ENCODE results near the gene DKC1.
"Not testable (repeated sequence)": the region's sequence is repeated elsewhere in the genome, so short reads cannot be mapped to it uniquely, and the experiment has no call there.

The DKC1 gene

GRCh38 chrX:154793084-154793795 is 30.6 kb downstream of the DKC1 start:
- DNase-seq = no peak

GRCh38 chrX:154795016-154795415 is 32.4 kb downstream of the DKC1 start:
- DNase-seq = no peak

GRCh38 chrX:154797006-154797405 is 34.3 kb downstream of the DKC1 start:
- DNase-seq = no peak

GRCh38 chrX:154799556-154800348 is 37.1 kb downstream of the DKC1 start:
- no peak for DNase-seq

GRCh38 chrX:154800478-154801210 is 38.0 kb downstream of the DKC1 start:
- no peak for DNase-seq

- DNase-seq = no peak
Measured at GRCh38 chrX:154802947-154803346, 40.3 kb downstream of the DKC1 start.

GRCh38 chrX:154804261-154804956 is 41.7 kb downstream of the DKC1 start:
- DNase-seq = no peak

GRCh38 chrX:154804957-154805695 is 42.5 kb downstream of the DKC1 start, which contains the start of gene MPP1:
Gene MPP1 (minus strand): TSS chrX:154805485. CDS start chrX:154805373, 112 bp downstream.
- DNase-seq = peak; percentile 13

GRCh38 chrX:154805696-154806091 is 43.0 kb downstream of the DKC1 start:
- no peak for DNase-seq

GRCh38 chrX:154806837-154807501 is 44.3 kb downstream of the DKC1 start:
- DNase-seq = no peak

GRCh38 chrX:154809939-154810665 is 47.4 kb downstream of the DKC1 start:
- no peak for DNase-seq

- DNase-seq = no peak
Measured at GRCh38 chrX:154812341-154813101, 49.9 kb downstream of the DKC1 start.

GRCh38 chrX:154813801-154814200 is 51.1 kb downstream of the DKC1 start:
- no peak for DNase-seq

GRCh38 chrX:154815274-154815818 is 52.7 kb downstream of the DKC1 start:
- no peak for DNase-seq

GRCh38 chrX:154816326-154816898 is 53.7 kb downstream of the DKC1 start:
- DNase-seq = not testable (repeated sequence)

- DNase-seq = not testable (repeated sequence)
Measured at GRCh38 chrX:154817048-154817618, 54.5 kb downstream of the DKC1 start.

- DNase-seq = no peak
Measured at GRCh38 chrX:154818916-154819770, 56.5 kb downstream of the DKC1 start.

GRCh38 chrX:154819771-154820341 is 57.2 kb downstream of the DKC1 start:
- no peak for DNase-seq
